H1 (cell line): ENCODE results near the gene GLE1. TPM values are rescaled to one million over a fixed set of nuclear protein-coding genes. Genes with fewer than 3 reads are reported as not detected.

Experiments used
- polyA plus RNA-seq, 7 experiments: library from polyadenylated mRNA; depleted of rRNA in 3 of 7; stranded (reverse) in 5 of 7; unstranded in 2 of 7; fragments of >200 nt in 5 of 7; fragments of 200-250 nt in 2 of 7; gene quantifications; 1 replicate in 5 of 7; 2 replicates in 1 of 7; 4 replicates in 1 of 7; pipeline versions ENCODE4 v1.2.1 to v1.2.3, GENCODE V29; 2011 to 2013; ENCODE audit warnings: missing spikeins in 2 of 7, mixed read lengths in 2 of 7
- small RNA-seq: library from polyadenylated mRNA; stranded (forward); fragments of <200 nt; extraction: miRNeasy Mini kit (QIAGEN cat#:217004); gene quantifications from one replicate; pipeline ENCODE3, GENCODE V24; 2013; ENCODE audit not compliant: insufficient read depth
- total RNA-seq: library from RNA; stranded (reverse); fragmentation: NEBNext Ultra II Directional; extraction: Animal tissue kit (Norgen Biotek cat#: 25700); gene quantifications from 2 replicates; pipeline ENCODE4 v1.2.1, GENCODE V29; 2021

Gene GLE1
- total and polyA plus RNA-seq, 2 of the 8 experiments (the other 6 are each of a cell fraction or from before 2014, with no cell fraction given): 9.6 to 14.9 TPM

Small RNAs within 50 kb of the gene (small RNA-seq; reads per million reads assigned to genes)
- not detected for gene RNU7-171P

Other genes with a start within 250 kb of the GLE1 start
- 43.6 and 50.1 TPM in 2 replicates for gene GOLGA2, start 228.7 kb upstream of the GLE1 start, total RNA-seq
- 13.1 and 15.9 TPM in 2 replicates for gene GOLGA2, start 228.7 kb upstream of the GLE1 start, polyA plus RNA-seq (2011; rRNA removed)
- gene SWI5, start 228.4 kb upstream of the GLE1 start, total RNA-seq: 25.5 and 29.0 TPM in 2 replicates
- 54.6 and 59.5 TPM in 2 replicates for gene SWI5, start 228.4 kb upstream of the GLE1 start, polyA plus RNA-seq (2011; rRNA removed)
- 37.8 and 39.7 TPM in 2 replicates for gene TRUB2, start 182.3 kb upstream of the GLE1 start, total RNA-seq
- gene TRUB2, start 182.3 kb upstream of the GLE1 start, polyA plus RNA-seq (2011; rRNA removed): 16.4 and 20.7 TPM in 2 replicates
- gene COQ4, start 181.9 kb upstream of the GLE1 start, total RNA-seq: 30.2 and 32.3 TPM in 2 replicates
- 58.8 and 79.2 TPM in 2 replicates for gene COQ4, start 181.9 kb upstream of the GLE1 start, polyA plus RNA-seq (2011; rRNA removed)
- gene SLC27A4, start 164.2 kb upstream of the GLE1 start, total RNA-seq: 20.5 and 21.1 TPM in 2 replicates
- 14.9 and 23.1 TPM in 2 replicates for gene SLC27A4, start 164.2 kb upstream of the GLE1 start, polyA plus RNA-seq (2011; rRNA removed)
- 60.5 and 62.3 TPM in 2 replicates for gene URM1, start 133.3 kb upstream of the GLE1 start, total RNA-seq
- gene URM1, start 133.3 kb upstream of the GLE1 start, polyA plus RNA-seq (2011; rRNA removed): 58.3 and 71.9 TPM in 2 replicates
- 3.1 and 4.0 TPM in 2 replicates for gene CERCAM, start 83.9 kb upstream of the GLE1 start, total RNA-seq
- 5.2 and 7.2 TPM in 2 replicates for gene CERCAM, start 83.9 kb upstream of the GLE1 start, polyA plus RNA-seq (2011; rRNA removed)
- 17.9 and 19.9 TPM in 2 replicates for gene ODF2, start 48.7 kb upstream of the GLE1 start, total RNA-seq
- 5.6 and 7.6 TPM in 2 replicates for gene ODF2, start 48.7 kb upstream of the GLE1 start, polyA plus RNA-seq (2011; rRNA removed)
- 209 and 216 TPM in 2 replicates for gene SPTAN1, start 47.9 kb downstream of the GLE1 start, total RNA-seq
- 182 and 242 TPM in 2 replicates for gene SPTAN1, start 47.9 kb downstream of the GLE1 start, polyA plus RNA-seq (2011; rRNA removed)
- 58.0 and 60.4 TPM in 2 replicates for gene DYNC2I2, start 152.1 kb downstream of the GLE1 start, total RNA-seq
- 78.5 and 113 TPM in 2 replicates for gene DYNC2I2, start 152.1 kb downstream of the GLE1 start, polyA plus RNA-seq (2011; rRNA removed)
- gene SET, start 184.5 kb downstream of the GLE1 start, total RNA-seq: 1,327 and 1,345 TPM in 2 replicates
- gene SET, start 184.5 kb downstream of the GLE1 start, polyA plus RNA-seq (2011; rRNA removed): 466 and 513 TPM in 2 replicates
- 15.2 and 16.3 TPM in 2 replicates for gene PKN3, start 197.8 kb downstream of the GLE1 start, total RNA-seq
- gene PKN3, start 197.8 kb downstream of the GLE1 start, polyA plus RNA-seq (2011; rRNA removed): 15.7 and 24.4 TPM in 2 replicates
- gene ZDHHC12, start 219.4 kb downstream of the GLE1 start, total RNA-seq: 32.8 and 35.0 TPM in 2 replicates
- 93.8 and 121 TPM in 2 replicates for gene ZDHHC12, start 219.4 kb downstream of the GLE1 start, polyA plus RNA-seq (2011; rRNA removed)